ENCODE results near the gene ZNF317.

The ZNF317 gene

GRCh38 chr19:9140159-9140874 lies at the start of gene ZNF317:
ZNF317 (plus strand) TSS chr19:9140397; CDS start chr19:9156017, 15,620 bp downstream.
- peak; percentile 93 to 96 for DNase-seq

DNA sequence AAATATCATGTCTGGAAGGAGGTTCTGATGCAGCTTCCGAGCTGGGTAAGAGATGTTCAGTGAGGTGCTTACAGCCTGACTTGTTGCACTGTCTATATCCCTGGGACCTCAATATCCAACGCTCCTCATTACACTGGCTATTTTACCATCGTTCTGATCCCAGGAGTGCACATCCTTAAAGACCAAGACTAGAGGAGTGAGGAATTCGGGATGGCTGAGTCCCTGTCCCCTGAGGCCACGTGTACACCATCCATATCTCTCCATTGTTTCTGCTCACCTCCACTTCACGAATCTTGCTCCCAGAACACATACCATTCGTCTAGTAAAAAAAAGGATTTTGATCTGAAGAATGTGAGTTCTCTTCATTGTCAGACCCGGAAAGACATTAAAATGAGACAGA lies 32.8 kb upstream of the ZNF317 start, which contains the start of gene OR7G2:
Gene OR7G2, minus strand, starts transcription at position 101 of the 400 bp plus-strand sequence. CDS start 4,232 bp downstream, outside the sequence.
- no peak for DNase-seq

DNA sequence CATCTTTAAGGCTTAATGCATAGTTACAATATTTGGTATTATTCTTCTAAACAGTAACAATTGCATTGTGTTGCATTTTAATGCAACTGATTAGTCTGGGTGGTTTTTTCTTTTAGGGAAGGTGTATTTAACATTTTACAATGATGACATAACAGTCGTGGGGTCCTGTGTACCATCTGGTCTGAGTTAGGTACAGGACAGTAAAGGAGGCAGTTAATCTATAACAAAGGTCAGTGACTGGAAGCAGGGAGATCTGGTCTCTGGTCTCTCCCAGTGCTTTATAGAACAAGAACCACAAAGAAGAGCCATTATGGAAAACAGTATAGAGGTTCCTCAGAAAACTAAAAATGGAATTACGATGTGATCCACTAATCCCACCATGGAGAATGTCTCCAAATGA lies 30.2 kb upstream of the ZNF317 start:
- no peak for DNase-seq

DNA sequence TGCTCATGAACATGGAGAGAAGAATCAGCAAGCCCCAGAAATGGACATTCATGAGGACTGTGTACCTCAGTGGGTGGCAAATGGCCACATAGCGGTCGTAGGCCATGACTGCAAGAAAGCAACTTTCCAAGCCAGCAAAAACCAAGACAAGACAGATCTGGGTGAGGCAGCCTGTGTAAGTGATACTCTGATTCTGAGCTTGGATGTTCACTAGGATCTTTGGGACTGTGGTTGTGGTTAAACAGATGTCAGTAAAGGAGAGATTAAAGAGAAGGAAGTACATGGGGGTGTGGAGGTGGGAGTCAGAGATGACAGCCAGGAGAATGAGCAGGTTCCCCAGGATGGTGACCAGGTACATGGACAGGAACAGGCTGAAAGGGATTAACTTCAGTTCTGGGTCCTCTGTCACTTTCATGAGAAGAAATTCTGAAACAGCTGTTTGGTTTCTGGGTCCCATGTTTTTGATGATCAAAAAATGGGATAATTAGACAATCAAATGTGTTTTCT lies 24.8 kb upstream of the ZNF317 start, which contains the start of gene OR7G1:
Gene OR7G1, minus strand, starts transcription at position 457 of the 507 bp plus-strand sequence. Its CDS starts 0 bp downstream, at position 457.
- no peak for DNase-seq

DNA sequence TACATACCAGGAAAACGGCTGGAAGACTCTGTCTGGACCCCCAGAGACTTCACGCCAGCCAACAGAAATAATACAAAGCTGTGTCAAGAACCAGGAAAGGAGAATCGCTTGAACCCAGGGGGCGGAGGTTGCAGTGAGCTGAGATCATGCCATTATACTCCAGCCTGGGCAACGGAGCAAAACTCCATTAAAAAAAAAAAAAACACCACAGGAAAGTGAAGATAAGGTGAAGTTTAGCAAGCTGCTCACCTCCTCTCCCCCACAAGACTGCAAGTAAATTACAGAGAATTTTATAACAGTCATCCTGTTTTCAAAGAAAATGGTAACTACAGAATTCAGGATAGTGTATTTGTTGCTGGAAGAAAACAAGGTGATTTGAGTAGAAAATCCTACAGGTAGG lies 23.6 kb upstream of the ZNF317 start:
- DNase-seq = no peak

DNA sequence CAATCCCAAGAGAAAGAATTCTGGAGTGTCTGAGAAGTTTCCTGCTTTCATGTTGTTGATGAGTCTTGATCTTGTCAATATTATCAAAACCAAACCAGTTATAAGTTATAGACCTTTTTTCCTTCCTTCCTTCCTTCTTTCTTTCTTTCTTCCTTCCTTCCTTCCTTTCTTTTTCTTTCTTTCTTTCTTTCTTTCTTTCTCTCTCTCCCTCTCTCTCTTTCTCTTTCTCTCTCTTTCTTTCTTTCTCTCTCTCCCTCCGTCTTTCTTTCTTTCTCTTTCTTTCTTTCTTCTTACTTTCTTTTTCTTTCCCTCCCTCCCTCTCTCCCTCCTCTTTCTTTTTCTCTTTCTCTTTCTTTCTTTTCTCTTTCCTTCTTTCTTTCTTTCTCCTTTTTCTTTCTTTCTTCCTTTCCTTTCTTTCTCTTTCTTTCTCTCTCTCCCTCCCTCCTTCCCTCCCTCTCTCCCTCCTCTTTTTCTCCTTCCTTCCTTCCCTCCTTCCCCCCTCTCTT lies 13.2 kb upstream of the ZNF317 start, which contains the start of gene OR7G3:
Gene OR7G3, minus strand, starts transcription at position 51 of the 506 bp plus-strand sequence. Its CDS starts 0 bp downstream, at position 51.
- no peak for DNase-seq

DNA sequence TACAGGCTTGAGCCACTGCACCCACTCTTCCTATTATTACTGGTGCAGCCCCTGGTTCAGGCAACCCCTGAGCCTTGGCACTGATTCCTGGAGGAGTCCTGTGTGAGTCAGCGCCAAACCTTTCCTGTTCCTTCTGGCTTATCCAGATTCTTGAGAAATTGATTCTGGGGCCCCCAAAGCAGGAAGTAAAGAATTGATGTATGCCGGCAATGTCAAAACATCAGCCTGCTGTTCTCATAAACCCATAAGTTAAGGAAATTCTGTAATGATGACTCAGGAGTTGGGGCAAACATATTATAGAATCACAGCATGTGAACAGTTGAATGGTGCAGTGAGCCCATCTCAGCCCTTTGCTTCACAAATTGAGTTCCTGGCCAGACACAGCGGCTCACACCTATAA lies 12.0 kb upstream of the ZNF317 start:
- DNase-seq = no peak

DNA sequence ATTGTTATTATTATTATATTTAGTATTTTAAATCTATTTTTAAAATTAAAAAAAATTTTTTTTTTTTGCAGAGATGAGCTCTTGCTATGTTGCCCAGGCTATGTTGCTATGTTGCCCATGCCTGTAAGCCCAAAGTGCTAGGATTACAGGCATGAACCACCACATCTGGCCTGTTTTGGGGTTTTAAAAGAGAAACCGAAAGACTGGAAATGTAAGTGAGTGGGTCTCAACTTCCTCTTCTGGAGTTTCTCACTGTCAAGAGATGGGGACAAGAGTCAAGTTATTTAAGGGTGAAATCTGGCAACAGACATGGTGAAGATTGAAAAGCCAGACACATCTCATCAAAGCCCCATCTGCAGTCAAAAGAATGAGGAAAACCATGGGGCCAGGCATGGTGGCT lies 9.2 kb upstream of the ZNF317 start:
- DNase-seq = peak; percentile 19 to 35

- no peak for DNase-seq
Measured at GRCh38 chr19:9132422-9132821, 7.8 kb upstream of the ZNF317 start.

GRCh38 chr19:9139609-9140158 lies 513 bp upstream of the ZNF317 start:
- peak in 1 of 2 experiments; percentile 37 for DNase-seq

DNA sequence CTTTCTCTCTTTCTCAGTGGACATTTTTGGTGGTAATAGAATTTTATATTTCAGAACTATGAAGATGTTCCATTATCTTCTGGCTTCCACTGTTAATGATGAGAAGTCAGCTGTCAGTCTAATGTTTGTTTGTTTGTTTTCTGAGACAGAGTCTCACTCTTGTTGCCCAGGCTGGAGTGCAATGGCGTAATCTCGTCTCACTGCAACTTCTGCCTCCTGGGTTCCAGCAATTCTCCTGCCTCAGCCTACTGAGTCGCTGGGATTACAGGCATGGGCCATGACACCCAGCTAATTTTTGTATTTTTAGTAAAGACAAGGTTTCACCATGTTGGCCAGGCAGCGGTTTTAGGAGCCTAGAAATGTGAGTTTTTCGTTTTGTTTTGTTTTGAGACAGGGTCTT lies 4.7 kb downstream of the ZNF317 start:
- DNase-seq = no peak

DNA sequence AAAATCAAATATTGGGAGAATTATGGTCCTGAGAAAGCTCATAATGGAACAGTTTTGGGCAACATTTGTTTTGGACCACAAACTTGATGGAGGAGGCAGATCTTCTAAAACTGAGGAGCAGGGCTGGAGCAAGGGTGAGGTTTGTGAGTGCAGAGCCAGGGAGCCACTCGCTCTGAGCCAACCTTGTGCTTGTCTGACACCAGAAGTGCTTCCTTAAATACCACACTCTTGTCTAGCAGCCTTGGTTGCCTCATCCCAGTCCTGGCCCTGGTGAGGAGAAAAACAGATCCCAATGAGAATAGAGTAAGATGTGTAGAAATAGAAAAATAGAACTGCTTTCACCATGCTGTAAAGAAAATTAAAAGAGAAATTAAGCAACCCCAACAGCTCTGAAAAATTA lies 6.7 kb downstream of the ZNF317 start:
- no peak for DNase-seq

- no peak for DNase-seq
Measured at GRCh38 chr19:9148697-9149096, 8.5 kb downstream of the ZNF317 start.

- DNase-seq = no peak
Measured at GRCh38 chr19:9149997-9150396, 9.8 kb downstream of the ZNF317 start.

DNA sequence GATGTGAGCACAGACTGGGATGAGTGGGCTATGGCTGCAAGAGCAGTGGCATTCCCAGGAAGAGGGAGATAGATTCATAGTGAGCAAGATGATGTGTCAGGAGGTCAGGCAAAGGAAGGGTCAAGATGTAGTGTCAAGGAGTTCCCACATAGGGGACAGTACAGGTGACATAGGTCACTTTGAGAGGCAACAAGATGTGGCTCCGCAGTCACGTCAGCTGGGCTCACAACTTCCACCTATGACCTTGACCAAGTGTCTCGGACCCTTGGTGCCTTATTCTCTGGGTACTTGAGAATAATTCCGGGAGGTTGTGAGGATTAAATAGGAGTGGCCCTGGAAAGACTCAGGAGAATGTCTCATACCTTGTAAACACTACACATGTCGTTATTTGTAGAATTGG lies 10.5 kb downstream of the ZNF317 start:
- DNase-seq = no peak

DNA sequence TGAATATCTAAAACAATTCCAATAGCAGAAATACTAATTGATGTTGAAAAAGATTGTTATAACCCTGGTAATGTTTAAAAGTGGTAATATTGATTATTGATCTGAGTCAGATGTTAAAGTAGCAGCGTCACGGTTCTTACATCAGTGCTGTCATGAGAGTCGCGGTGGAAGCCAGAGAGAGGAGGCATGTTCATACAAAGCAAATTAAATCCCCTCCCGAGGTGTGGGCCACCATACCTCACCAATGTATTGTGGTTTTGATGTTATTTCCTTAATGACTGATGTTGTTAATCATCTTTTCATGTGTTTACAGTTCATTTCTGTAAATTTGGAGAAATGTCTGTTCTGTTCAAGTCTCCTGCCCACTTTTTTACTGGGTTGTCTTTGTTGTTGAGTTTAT lies 11.2 kb downstream of the ZNF317 start:
- DNase-seq = no peak

- DNase-seq = no peak
Measured at GRCh38 chr19:9155591-9155990, 15.4 kb downstream of the ZNF317 start.

DNA sequence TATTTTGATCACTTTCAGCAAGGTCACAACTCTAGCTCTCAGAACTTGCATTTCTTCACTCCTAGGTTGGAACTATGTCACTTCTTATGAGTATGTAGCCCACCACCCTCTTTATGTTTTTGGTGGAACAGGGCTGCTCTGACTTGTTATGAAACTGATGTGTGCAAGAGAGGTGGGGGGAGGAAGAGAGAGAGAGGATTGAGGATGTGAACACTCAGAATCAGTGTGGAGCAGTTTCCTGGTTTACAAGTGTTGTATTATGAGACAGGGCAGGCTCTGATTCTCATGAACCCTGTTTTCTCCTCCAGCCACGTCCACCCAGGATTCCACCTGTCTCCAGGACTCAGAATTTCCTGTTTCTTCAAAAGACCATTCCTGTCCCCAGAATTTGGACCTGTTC lies 16.1 kb downstream of the ZNF317 start:
- DNase-seq = no peak

DNA sequence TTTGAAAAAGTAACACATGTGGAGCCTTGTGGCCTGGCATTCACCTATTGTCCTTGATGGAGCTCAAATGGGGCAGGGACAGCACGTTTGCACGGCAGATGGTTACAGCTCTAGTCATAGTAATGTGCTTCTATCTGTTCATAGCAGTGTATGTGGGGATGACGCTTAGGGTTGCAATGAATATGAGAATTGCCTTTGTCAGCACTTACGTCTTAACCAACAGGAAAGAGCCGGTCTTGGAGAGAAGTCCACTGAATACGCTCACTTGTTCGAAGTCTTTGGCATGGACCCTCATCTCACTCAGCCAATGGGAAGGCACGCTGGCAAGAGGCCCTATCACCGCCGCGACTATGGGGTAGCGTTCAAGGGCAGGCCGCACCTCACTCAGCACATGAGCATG lies 19.7 kb downstream of the ZNF317 start:
- DNase-seq = no peak

GRCh38 chr19:9161427-9161826 lies 21.2 kb downstream of the ZNF317 start:
- no peak for DNase-seq

GRCh38 chr19:9165261-9165660 lies 25.1 kb downstream of the ZNF317 start:
- no peak for DNase-seq

GRCh38 chr19:9166846-9167245 lies 26.6 kb downstream of the ZNF317 start:
- no peak for DNase-seq

- no peak for DNase-seq
Measured at GRCh38 chr19:9171393-9171991, 31.3 kb downstream of the ZNF317 start.

GRCh38 chr19:9175326-9175725 lies 35.1 kb downstream of the ZNF317 start:
- DNase-seq = no peak
